ENCODE measurements around the gene ARVCF. TPM values are rescaled to one million over a fixed set of nuclear protein-coding genes. Genes with fewer than 3 reads are reported as not detected.

The ARVCF gene
- total and polyA plus RNA-seq, 2 donors (not counting 1 experiment from before 2014, with no cell fraction given), result 2.2 to 6.7 TPM

DNA sequence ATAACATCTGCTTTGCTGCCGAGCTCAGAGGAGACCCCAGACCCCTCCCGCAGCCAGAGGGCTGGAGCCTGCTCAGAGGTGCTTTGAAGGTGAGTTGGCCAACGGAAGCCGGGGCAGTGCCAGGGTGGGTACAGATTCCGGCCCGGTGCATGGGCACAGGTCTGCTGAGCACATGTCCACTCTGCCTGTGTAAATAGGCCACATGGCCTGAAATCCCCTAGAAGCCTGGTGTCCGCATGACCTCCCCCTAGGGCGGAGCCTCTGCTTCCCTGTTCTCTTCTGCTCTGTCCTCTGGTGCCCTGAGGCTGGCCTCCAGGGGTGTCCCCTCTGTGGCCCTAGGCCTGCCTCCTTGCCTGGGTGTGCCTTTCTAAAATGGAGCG, 55.4 kb downstream of the ARVCF start:
- no peaks in the 10 kb centered on the region for H3K27me3 ChIP-seq (replicated peaks in 1 of 4; ENCODE audit: control extremely low read depth in 1 of 4, control insufficient read depth in 3 of 4, insufficient read depth in 4 of 4, low read length in 3 of 4)
- H3K4me3 Mint-ChIP-seq, result no peak overlapping the region
- peaks cover 0 to 8% of the 10 kb centered on the region in 2 experiments for H3K36me3 ChIP-seq (replicated peaks in 1 of 2; ENCODE audit: control extremely low read depth in 1 of 2, control insufficient read depth in 1 of 2, extremely low read depth in 1 of 2, insufficient read depth in 2 of 2, low read length in 1 of 2)
- H3K27ac Mint-ChIP-seq, result no peak overlapping the region
- peaks cover 22% of the 10 kb centered on the region for H3K79me2 ChIP-seq (ENCODE audit: control insufficient read depth, insufficient read depth, low read length)
- ChIA-PET CTCF (no interaction called here), POLR2A (no interaction called here)
- ATAC-seq (ENCODE audit: low read depth), result no peak
- H2AFZ ChIP-seq (ENCODE audit: insufficient read depth, low read depth, low read length, poor library complexity, severe bottlenecking), result no peak overlapping the region
- H3K27ac ChIP-seq (ENCODE audit: low read length in 2 of 2), result no peak overlapping the region
- peaks cover 12% of the 10 kb centered on the region for H3K4me1 Mint-ChIP-seq
- peaks cover 0 to 3% (median 0%) of the 10 kb centered on the region in 3 donors for H3K9me3 ChIP-seq (ENCODE audit: control extremely low read depth in 1 of 3, control insufficient read depth in 2 of 3, insufficient read depth in 1 of 3, low read length in 2 of 3)
- H3K4me3 ChIP-seq (ENCODE audit: control extremely low read depth in 1 of 5, extremely low read depth in 1 of 5, insufficient read depth in 1 of 5, low read depth in 2 of 5, low read length in 4 of 5), result no peak overlapping the region
- 90% methylated on average over 9 of the region's 9 CpGs for WGBS (ENCODE audit: insufficient coverage)
- peaks cover 39% of the 10 kb centered on the region for H4K20me1 ChIP-seq (ENCODE audit: control insufficient read depth, insufficient read depth, low read length, poor library complexity, severe bottlenecking)
- H3K9me3 Mint-ChIP-seq (ENCODE audit: insufficient read depth), result no peaks in the 10 kb centered on the region
- DNase-seq, result no peak
- TF ChIP-seq, protein P1, sequence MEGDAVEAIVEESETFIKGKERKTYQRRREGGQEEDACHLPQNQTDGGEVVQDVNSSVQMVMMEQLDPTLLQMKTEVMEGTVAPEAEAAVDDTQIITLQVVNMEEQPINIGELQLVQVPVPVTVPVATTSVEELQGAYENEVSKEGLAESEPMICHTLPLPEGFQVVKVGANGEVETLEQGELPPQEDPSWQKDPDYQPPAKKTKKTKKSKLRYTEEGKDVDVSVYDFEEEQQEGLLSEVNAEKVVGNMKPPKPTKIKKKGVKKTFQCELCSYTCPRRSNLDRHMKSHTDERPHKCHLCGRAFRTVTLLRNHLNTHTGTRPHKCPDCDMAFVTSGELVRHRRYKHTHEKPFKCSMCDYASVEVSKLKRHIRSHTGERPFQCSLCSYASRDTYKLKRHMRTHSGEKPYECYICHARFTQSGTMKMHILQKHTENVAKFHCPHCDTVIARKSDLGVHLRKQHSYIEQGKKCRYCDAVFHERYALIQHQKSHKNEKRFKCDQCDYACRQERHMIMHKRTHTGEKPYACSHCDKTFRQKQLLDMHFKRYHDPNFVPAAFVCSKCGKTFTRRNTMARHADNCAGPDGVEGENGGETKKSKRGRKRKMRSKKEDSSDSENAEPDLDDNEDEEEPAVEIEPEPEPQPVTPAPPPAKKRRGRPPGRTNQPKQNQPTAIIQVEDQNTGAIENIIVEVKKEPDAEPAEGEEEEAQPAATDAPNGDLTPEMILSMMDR (IDR thresholded peaks at IDR 0.05), result no peak
- no peak for TF ChIP-seq EZH2 (IDR thresholded peaks at IDR 0.05; ENCODE audit: borderline replicate concordance, insufficient read depth, low read depth, low read length, poor library complexity, severe bottlenecking)
- no peaks in the 10 kb centered on the region for H3K27me3 Mint-ChIP-seq
- intact Hi-C loops (cut with micrococcal nuclease), result no loop called here
- no peak overlapping the region for H3K4me2 ChIP-seq (replicated peaks; ENCODE audit: low read depth, low read length, poor library complexity, severe bottlenecking)
- no peaks in the 10 kb centered on the region for H3K4me1 ChIP-seq (ENCODE audit: control insufficient read depth in 2 of 2, insufficient read depth in 2 of 2, low read length in 2 of 2)
- H3K9ac ChIP-seq (ENCODE audit: low read length), result no peak overlapping the region

DNA sequence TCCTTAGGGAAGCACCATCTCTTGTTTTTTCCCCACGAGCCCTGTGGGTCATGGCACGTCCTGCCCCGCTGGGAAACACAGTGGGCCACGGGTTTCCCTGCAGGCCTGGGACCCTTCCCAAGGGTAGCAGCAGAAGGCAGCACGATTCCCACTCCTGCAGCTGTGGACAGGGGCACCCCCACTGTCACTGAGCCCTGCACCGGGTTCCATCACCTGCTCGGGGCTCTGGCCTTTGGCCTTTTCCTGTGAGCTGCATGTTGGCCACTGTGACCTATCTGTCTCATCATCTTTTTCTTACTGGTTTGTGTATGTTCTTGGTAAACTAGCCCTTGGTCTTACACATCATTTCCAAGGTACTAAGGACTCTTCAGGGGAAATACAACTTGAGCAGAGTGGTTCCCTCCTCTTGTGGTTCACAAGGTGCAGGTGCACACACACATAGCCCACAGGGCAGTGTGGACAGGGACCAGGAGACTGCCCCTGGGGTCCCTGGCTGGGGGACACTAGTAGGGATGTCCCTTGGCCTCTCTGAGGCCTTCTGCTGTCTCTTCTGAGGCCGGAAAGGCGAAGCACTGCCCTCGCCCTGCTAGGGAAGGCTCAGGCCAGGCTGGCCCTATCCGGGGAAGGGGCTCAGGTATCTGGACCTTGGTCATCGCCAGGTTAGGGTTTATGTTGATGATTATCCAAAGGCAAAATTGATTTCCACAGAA, 56.0 kb downstream of the ARVCF start:
- H3K4me3 ChIP-seq (ENCODE audit: control extremely low read depth in 1 of 5, extremely low read depth in 1 of 5, insufficient read depth in 1 of 5, low read depth in 2 of 5, low read length in 4 of 5), result no peak overlapping the region
- Mint-ChIP-seq H3K27ac (no peak overlapping the region), H3K27me3 (no peaks in the 10 kb centered on the region), H3K9me3 (ENCODE audit: insufficient read depth) (no peaks in the 10 kb centered on the region), H3K4me1 (peaks cover 14% of the 10 kb centered on the region), H3K4me3 (no peak overlapping the region)
- ChIA-PET POLR2A (no interaction called here), CTCF (no interaction called here)
- no peak overlapping the region for H3K4me2 ChIP-seq (replicated peaks; ENCODE audit: low read depth, low read length, poor library complexity, severe bottlenecking)
- peaks cover 0 to 8% of the 10 kb centered on the region in 2 experiments for H3K36me3 ChIP-seq (replicated peaks in 1 of 2; ENCODE audit: control extremely low read depth in 1 of 2, control insufficient read depth in 1 of 2, extremely low read depth in 1 of 2, insufficient read depth in 2 of 2, low read length in 1 of 2)
- H2AFZ ChIP-seq (ENCODE audit: insufficient read depth, low read depth, low read length, poor library complexity, severe bottlenecking), result no peak overlapping the region
- ATAC-seq (ENCODE audit: low read depth) (no peak), DNase-seq (no peak)
- intact Hi-C loops (cut with micrococcal nuclease), result no loop called here
- TF ChIP-seq, protein P1 (IDR thresholded peaks at IDR 0.05), result no peak
- TF ChIP-seq EZH2 (IDR thresholded peaks at IDR 0.05; ENCODE audit: borderline replicate concordance, insufficient read depth, low read depth, low read length, poor library complexity, severe bottlenecking), result no peak
- no peaks in the 10 kb centered on the region for H3K27me3 ChIP-seq (replicated peaks in 1 of 4; ENCODE audit: control extremely low read depth in 1 of 4, control insufficient read depth in 3 of 4, insufficient read depth in 4 of 4, low read length in 3 of 4)
- H3K79me2 ChIP-seq (ENCODE audit: control insufficient read depth, insufficient read depth, low read length), result peaks cover 22% of the 10 kb centered on the region
- H3K27ac ChIP-seq (ENCODE audit: low read length in 2 of 2), result no peak overlapping the region
- H3K4me1 ChIP-seq (ENCODE audit: control insufficient read depth in 2 of 2, insufficient read depth in 2 of 2, low read length in 2 of 2), result no peaks in the 10 kb centered on the region
- H3K9ac ChIP-seq (ENCODE audit: low read length), result no peak overlapping the region
- peaks cover 41% of the 10 kb centered on the region for H4K20me1 ChIP-seq (ENCODE audit: control insufficient read depth, insufficient read depth, low read length, poor library complexity, severe bottlenecking)
- peaks cover 0 to 3% (median 0%) of the 10 kb centered on the region in 3 donors for H3K9me3 ChIP-seq (ENCODE audit: control extremely low read depth in 1 of 3, control insufficient read depth in 2 of 3, insufficient read depth in 1 of 3, low read length in 2 of 3)
- 96% methylated on average over 7 of the region's 12 CpGs for WGBS (ENCODE audit: insufficient coverage)

All from B cell (primary cell).